Brain microvascular endothelial cell (primary cell): ENCODE measurements around the gene RUNX1.

Experiments used
- DNase-seq: peaks from one replicate; pipeline ENCODE4 v3.0.0-alpha.2; 2020
- H3K27ac ChIP-seq: fragments of 250-450 bp; sonication (Bioruptor Pico); 2 replicates; pipeline ENCODE4 v1.5.1; 2020; ENCODE audit warnings: mild to moderate bottlenecking, moderate library complexity
- H3K27me3 ChIP-seq: fragments of 250-450 bp; sonication (Bioruptor Pico); replicated peaks from 2 replicates; pipeline ENCODE4 v1.5.1; 2020; ENCODE audit warnings: mild to moderate bottlenecking
- H3K36me3 ChIP-seq: fragments of 250-450 bp; sonication (Bioruptor Pico); replicated peaks from 2 replicates; pipeline ENCODE4 v1.5.1; 2020; ENCODE audit warnings: mild to moderate bottlenecking
- H3K4me3 ChIP-seq: 2 replicates; pipeline ENCODE4 v1.5.1; 2011; ENCODE audit warnings: low read depth, mild to moderate bottlenecking, control low read depth, low read length, moderate library complexity
- CTCF ChIP-seq: IDR thresholded peaks from 2 replicates; pipeline ENCODE4 v1.5.1; 2011; ENCODE audit warnings: low read depth, mild to moderate bottlenecking, moderate library complexity, low read length, control low read depth, inconsistent platforms; ENCODE audit errors: missing control alignments
- in situ Hi-C: cut with HindIII; loops from 2 replicates; pipeline ENCODE4 v1.10.0; 2017; ENCODE audit warnings: low sequenced_read_pairs, low pct_ligation_motif_present

The RUNX1 gene

DNA sequence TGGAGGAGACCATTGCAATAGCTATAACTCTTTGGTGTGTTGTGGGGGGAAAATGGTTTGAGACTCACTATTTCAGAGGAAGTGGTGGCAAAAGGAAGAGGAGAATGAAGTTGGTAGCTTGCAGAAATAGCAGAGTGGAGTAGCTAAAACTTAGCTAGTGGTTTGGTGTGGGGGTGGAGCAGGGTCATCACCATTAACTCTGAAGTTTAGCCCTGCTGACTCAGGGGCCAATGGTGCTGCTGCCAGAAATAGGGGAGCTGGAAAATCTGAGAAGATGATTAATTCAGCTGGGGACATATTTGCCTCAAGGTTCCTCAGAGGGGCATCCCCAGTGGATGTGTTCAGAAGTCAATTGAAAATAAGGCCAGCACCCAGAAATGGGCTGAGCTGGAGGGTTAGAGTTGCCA is 65.4 kb downstream of the RUNX1 start:
- DNase-seq, result peak; percentile 41
- no peak overlapping the region for H3K4me3 ChIP-seq
- peak overlapping the region; percentile 86 for H3K27ac ChIP-seq
- in situ Hi-C loops, result no loop called here
- no peaks in the 10 kb centered on the region for H3K36me3 ChIP-seq
- TF ChIP-seq CTCF, result no peak
- H3K27me3 ChIP-seq, result no peaks in the 10 kb centered on the region

- Histone ChIP-seq H3K27ac (no peak overlapping the region), H3K27me3 (no peaks in the 10 kb centered on the region), H3K4me3 (no peak overlapping the region), H3K36me3 (no peaks in the 10 kb centered on the region)
- no peak for DNase-seq
- no peak for TF ChIP-seq CTCF
- in situ Hi-C loops, result no loop called here
These were observed 67.3 kb downstream of the RUNX1 start for GRCh38 chr21:34981791-34982190.

- no peak overlapping the region for H3K27ac ChIP-seq
- TF ChIP-seq CTCF, result no peak
- in situ Hi-C loops, result no loop called here
- no peak overlapping the region for H3K4me3 ChIP-seq
- no peaks in the 10 kb centered on the region for H3K36me3 ChIP-seq
- H3K27me3 ChIP-seq, result no peaks in the 10 kb centered on the region
- DNase-seq, result no peak
These were observed 68.5 kb downstream of the RUNX1 start for GRCh38 chr21:34980423-34981115.

- in situ Hi-C loops, result no loop called here
- Histone ChIP-seq H3K27me3 (no peaks in the 10 kb centered on the region), H3K4me3 (no peak overlapping the region), H3K27ac (no peak overlapping the region), H3K36me3 (no peaks in the 10 kb centered on the region)
- DNase-seq, result no peak
- no peak for TF ChIP-seq CTCF
These were observed 69.7 kb downstream of the RUNX1 start for GRCh38 chr21:34979383-34979782.

DNA sequence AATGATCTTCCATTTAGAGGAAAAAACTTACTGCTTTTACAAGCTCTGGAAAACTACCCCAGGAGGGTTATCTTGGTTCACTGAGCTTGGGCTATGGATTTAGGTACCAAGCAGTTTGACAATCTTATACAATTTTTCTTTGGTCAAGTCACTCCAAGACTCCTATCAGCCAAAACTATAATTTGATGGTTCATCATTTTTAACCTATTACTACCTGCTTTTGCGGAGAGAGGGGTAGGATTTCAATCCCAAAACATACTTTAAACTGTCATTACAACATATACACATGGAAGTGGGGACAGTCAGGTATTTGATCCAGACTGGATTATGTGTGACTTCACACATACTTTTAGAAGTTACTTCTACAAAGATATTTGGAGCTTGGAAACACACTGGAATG is 71.8 kb downstream of the RUNX1 start:
- in situ Hi-C loops, result no loop called here
- DNase-seq, result no peak
- H3K27ac ChIP-seq, result no peak overlapping the region
- H3K27me3 ChIP-seq, result no peaks in the 10 kb centered on the region
- no peak for TF ChIP-seq CTCF
- H3K4me3 ChIP-seq, result no peak overlapping the region
- H3K36me3 ChIP-seq, result no peaks in the 10 kb centered on the region

DNA sequence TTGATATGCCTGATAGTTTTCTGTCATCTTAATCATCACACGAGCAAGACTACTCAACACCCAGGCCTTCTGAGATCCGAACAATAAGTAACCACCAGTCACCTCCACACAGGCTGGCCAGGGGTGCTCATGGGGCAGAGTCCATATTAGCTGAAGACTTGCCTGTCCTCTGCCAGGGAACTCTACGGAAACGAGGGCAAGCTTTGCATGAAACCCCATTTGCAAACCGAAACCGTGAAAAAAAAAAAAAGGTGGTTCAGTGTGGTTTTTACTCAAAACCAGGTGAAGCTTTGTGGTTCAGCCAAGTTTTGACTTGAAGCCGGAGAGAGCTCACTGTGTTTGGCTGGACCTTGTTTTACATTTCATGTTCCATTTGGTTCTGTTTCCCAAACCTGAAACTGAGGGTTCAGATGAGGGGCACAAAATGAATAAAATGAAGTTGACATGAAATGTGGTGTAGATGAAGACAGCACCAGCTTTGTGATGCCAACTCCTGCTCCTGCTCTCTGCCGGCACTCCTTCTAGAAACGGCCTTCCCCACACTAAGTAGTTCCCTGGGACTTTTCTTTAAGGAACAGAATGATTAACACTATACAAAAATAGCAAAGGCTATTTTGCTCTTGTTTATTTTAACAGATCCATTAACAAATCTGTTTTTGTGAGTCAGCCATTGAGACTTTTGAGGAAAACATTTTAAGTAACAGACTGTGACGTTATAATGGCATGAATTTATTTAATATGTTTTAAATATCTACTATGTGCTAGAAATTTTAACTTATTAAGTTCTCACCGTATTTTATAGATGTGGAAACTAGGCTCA is 74.7 kb downstream of the RUNX1 start:
- in situ Hi-C loops, result no loop called here
- Histone ChIP-seq H3K4me3 (no peak overlapping the region), H3K36me3 (no peaks in the 10 kb centered on the region), H3K27me3 (no peaks in the 10 kb centered on the region), H3K27ac (no peak overlapping the region)
- no peak for DNase-seq
- no peak for TF ChIP-seq CTCF
